Esophagus (tissue), 2 donors: ENCODE measurements around the gene TTPAL. TPM values are rescaled to one million over a fixed set of nuclear protein-coding genes. Genes with fewer than 3 reads are reported as not detected.

Experiments used
- H3K27ac ChIP-seq, 2 donors: one replicate each; pipeline ENCODE4 v1.5.1; 2013; ENCODE audit warnings: low read depth in 2 of 2, mild to moderate bottlenecking in 2 of 2, inconsistent platforms in 1 of 2, low read length in 1 of 2, moderate library complexity in 1 of 2
- H3K27me3 ChIP-seq, 2 donors: one replicate each; pipeline ENCODE4 v1.6.1; 2013; ENCODE audit warnings: low read length in 2 of 2, control low read depth in 1 of 2, mild to moderate bottlenecking in 1 of 2; ENCODE audit not compliant: insufficient read depth in 2 of 2, control insufficient read depth in 1 of 2
- H3K36me3 ChIP-seq, 2 donors: one replicate each; pipeline ENCODE4 v1.6.1; 2013; ENCODE audit warnings: low read length in 1 of 2; ENCODE audit not compliant: control insufficient read depth in 2 of 2, insufficient read depth in 2 of 2
- H3K4me1 ChIP-seq, 2 donors: one replicate each; pipeline ENCODE4 v1.6.1; 2013; ENCODE audit warnings: low read length in 1 of 2; ENCODE audit not compliant: control insufficient read depth in 2 of 2, insufficient read depth in 2 of 2
- H3K4me3 ChIP-seq, 2 donors: one replicate each; pipeline ENCODE4 v1.5.1; 2013; ENCODE audit warnings: low read length in 2 of 2, mild to moderate bottlenecking in 2 of 2, low read depth in 1 of 2, moderate library complexity in 1 of 2
- H3K9me3 ChIP-seq, 2 donors: one replicate each; pipeline ENCODE4 v1.6.1; 2013; ENCODE audit warnings: mild to moderate bottlenecking in 2 of 2, low read depth in 1 of 2, low read length in 1 of 2, moderate library complexity in 1 of 2; ENCODE audit not compliant: control insufficient read depth in 2 of 2, insufficient read depth in 1 of 2
- WGBS, 2 donors: extraction: QIAGEN DNeasy Blood & Tissue Kit; methylation state at CpG; one replicate each; pipeline ENCODE4 v1.1.7; 2013; 5-methylcytosine and 5-hydroxymethylcytosine counted together
- polyA plus RNA-seq, 2 donors: library from polyadenylated mRNA; stranded (reverse); fragments of 200-250 nt; gene quantifications; one replicate each; pipeline ENCODE4 v1.2.3, GENCODE V29; 2013
- donor health status: healthy with polysubstance abuse.
- donor health status: Bipolar disorder and iron deficiency.

TTPAL gene
- polyA plus RNA-seq, 2 donors: 3.1 to 5.0 TPM

- no peaks in the 10 kb centered on the region for H3K9me3 ChIP-seq
- 81 to 96% methylated on average over 3 of the region's 3 CpGs for WGBS, 2 donors
- H3K4me1 ChIP-seq: peaks cover 0 to 5% of the 10 kb centered on the region in 2 donors
- peak overlapping the region in 1 of 2 donors; percentile 42 for H3K27ac ChIP-seq
- peaks cover 5 to 7% of the 10 kb centered on the region in 2 donors for H3K36me3 ChIP-seq
- no peak overlapping the region for H3K4me3 ChIP-seq
- H3K27me3 ChIP-seq: no peaks in the 10 kb centered on the region
These were observed 19.0 kb downstream of the TTPAL start for GRCh38 chr20:44494681-44495080.

- H3K4me3 ChIP-seq: no peak overlapping the region
- H3K4me1 ChIP-seq: peaks cover 0 to 5% of the 10 kb centered on the region in 2 donors
- H3K27ac ChIP-seq: peak overlapping the region; percentile 52 to 83
- no peaks in the 10 kb centered on the region for H3K27me3 ChIP-seq
- 88 to 92% methylated on average over 1 of the region's 1 CpG for WGBS, 2 donors
- H3K9me3 ChIP-seq: no peaks in the 10 kb centered on the region
- H3K36me3 ChIP-seq: peaks cover 5 to 9% of the 10 kb centered on the region in 2 donors
These were observed 19.6 kb downstream of the TTPAL start for GRCh38 chr20:44495257-44495656.

GRCh38 chr20:44495802-44496481 is 20.3 kb downstream of the TTPAL start:
- Histone ChIP-seq H3K27ac (peak overlapping the region; percentile 10 to 60), H3K27me3 (no peaks in the 10 kb centered on the region), H3K36me3 (peaks cover 7 to 13% of the 10 kb centered on the region in 2 donors), H3K4me1 (peaks cover 0 to 5% of the 10 kb centered on the region in 2 donors), H3K9me3 (no peaks in the 10 kb centered on the region), H3K4me3 (no peak overlapping the region)
- WGBS, 2 donors: 53 to 63% methylated on average over 3 of the region's 3 CpGs

- Histone ChIP-seq H3K36me3 (peaks cover 13 to 17% of the 10 kb centered on the region in 2 donors), H3K4me1 (peaks cover 0 to 4% of the 10 kb centered on the region in 2 donors), H3K27me3 (no peaks in the 10 kb centered on the region), H3K27ac (peak overlapping the region; percentile 28 to 40), H3K9me3 (no peaks in the 10 kb centered on the region), H3K4me3 (no peak overlapping the region)
- 45 to 56% methylated on average over 3 of the region's 3 CpGs for WGBS, 2 donors
These were observed 21.3 kb downstream of the TTPAL start for GRCh38 chr20:44496976-44497375.

- peaks cover 15 to 20% of the 10 kb centered on the region in 2 donors for H3K36me3 ChIP-seq
- H3K4me3 ChIP-seq: no peak overlapping the region
- H3K9me3 ChIP-seq: no peaks in the 10 kb centered on the region
- peaks cover 0 to 2% of the 10 kb centered on the region in 2 donors for H3K4me1 ChIP-seq
- H3K27ac ChIP-seq: peak overlapping the region; percentile 46 to 68
- WGBS, 2 donors: 63 to 71% methylated on average over 3 of the region's 3 CpGs
- no peaks in the 10 kb centered on the region for H3K27me3 ChIP-seq
These were observed 22.1 kb downstream of the TTPAL start for GRCh38 chr20:44497761-44498160.

GRCh38 chr20:44500221-44500620 is 24.5 kb downstream of the TTPAL start:
- WGBS, 2 donors: 92 to 94% methylated on average over 3 of the region's 3 CpGs
- peaks cover 15 to 19% of the 10 kb centered on the region in 2 donors for H3K36me3 ChIP-seq
- H3K4me3 ChIP-seq: no peak overlapping the region
- no peaks in the 10 kb centered on the region for H3K9me3 ChIP-seq
- H3K27ac ChIP-seq: no peak overlapping the region
- H3K27me3 ChIP-seq: no peaks in the 10 kb centered on the region
- H3K4me1 ChIP-seq: no peaks in the 10 kb centered on the region

GRCh38 chr20:44501448-44501847 is 25.8 kb downstream of the TTPAL start:
- H3K4me1 ChIP-seq: no peaks in the 10 kb centered on the region
- no peaks in the 10 kb centered on the region for H3K27me3 ChIP-seq
- H3K9me3 ChIP-seq: no peaks in the 10 kb centered on the region
- peaks cover 15 to 21% of the 10 kb centered on the region in 2 donors for H3K36me3 ChIP-seq
- 87 to 89% methylated on average over 5 of the region's 5 CpGs for WGBS, 2 donors
- H3K27ac ChIP-seq: no peak overlapping the region
- H3K4me3 ChIP-seq: no peak overlapping the region

- peaks cover 15 to 24% of the 10 kb centered on the region in 2 donors for H3K36me3 ChIP-seq
These were observed 27.3 kb downstream of the TTPAL start for GRCh38 chr20:44502968-44503367.

GRCh38 chr20:44504402-44505307 is 29.0 kb downstream of the TTPAL start:
- WGBS, 2 donors: 85 to 88% methylated on average over 6 of the region's 6 CpGs
- H3K27ac ChIP-seq: peak overlapping the region in 1 of 2 donors; percentile 38

More at GRCh38 chr20:44502968-44503367, 27.3 kb downstream of the TTPAL start:
- Histone ChIP-seq H3K4me1 (no peaks in the 10 kb centered on the region), H3K27me3 (no peaks in the 10 kb centered on the region), H3K4me3 (no peak overlapping the region), H3K9me3 (no peaks in the 10 kb centered on the region), H3K27ac (no peak overlapping the region)
- 96 to 98% methylated on average over 1 of the region's 1 CpG for WGBS, 2 donors

More at GRCh38 chr20:44504402-44505307, 29.0 kb downstream of the TTPAL start:
- no peaks in the 10 kb centered on the region for H3K4me1 ChIP-seq
- H3K9me3 ChIP-seq: no peaks in the 10 kb centered on the region
- no peaks in the 10 kb centered on the region for H3K27me3 ChIP-seq
- H3K36me3 ChIP-seq: peaks cover 14 to 28% of the 10 kb centered on the region in 2 donors
- H3K4me3 ChIP-seq: no peak overlapping the region
